ENCODE measurements around the gene ALDH1A1.
"Not testable (repeated sequence)": the region's sequence is repeated elsewhere in the genome, so short reads cannot be mapped to it uniquely, and the experiment has no call there.

The ALDH1A1 gene

GRCh38 chr9:72939581-72939980 lies 13.3 kb downstream of the ALDH1A1 start:
- not testable (repeated sequence) for DNase-seq

DNA sequence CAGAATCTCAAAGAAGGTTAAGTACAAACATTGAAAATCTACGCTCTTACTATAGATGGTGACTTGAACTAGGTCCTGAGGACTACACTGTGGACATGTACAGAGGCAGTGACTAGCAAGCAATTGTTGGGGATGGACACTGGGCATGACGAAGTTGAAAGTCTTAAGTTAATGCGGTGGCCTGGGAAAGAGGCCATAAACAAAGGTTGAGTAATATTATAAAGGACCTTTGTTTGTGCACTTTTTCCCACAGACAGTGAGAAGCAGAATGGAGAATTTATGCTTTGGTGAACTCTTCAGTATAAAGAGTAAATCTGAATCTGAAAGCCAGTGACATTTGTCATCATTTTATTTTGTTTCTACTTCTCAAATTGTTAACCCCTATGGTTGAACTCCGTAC lies 15.3 kb downstream of the ALDH1A1 start:
- no peak for DNase-seq

GRCh38 chr9:72936679-72937078 lies 16.2 kb downstream of the ALDH1A1 start:
- DNase-seq, result no peak

GRCh38 chr9:72936266-72936665 lies 16.6 kb downstream of the ALDH1A1 start:
- DNase-seq, result no peak

DNA sequence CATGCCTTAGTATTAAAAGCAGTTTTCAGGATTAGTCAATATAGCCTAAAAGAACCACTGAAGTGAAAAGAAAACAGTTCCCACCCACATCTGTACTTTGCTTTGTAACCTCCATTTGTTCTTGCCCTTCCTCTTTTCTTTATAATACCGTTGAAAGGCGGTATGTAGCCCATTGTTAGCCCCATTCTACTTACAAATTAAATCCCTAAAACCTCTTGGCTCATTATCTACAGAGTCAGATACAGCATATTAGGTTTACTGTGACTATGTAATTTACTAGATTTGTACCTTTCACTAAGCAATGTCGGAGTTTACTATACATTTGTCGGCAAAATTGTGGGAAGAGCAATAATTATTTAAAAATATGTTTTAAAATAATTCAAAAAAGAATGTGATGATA lies 17.3 kb downstream of the ALDH1A1 start:
- no peak for DNase-seq

- DNase-seq, result no peak
Observed at GRCh38 chr9:72933730-72934665, 18.9 kb downstream of the ALDH1A1 start.

GRCh38 chr9:72932619-72933018 lies 20.2 kb downstream of the ALDH1A1 start:
- no peak for DNase-seq

- DNase-seq, result no peak
Observed at GRCh38 chr9:72931897-72932296, 21.0 kb downstream of the ALDH1A1 start.

DNA sequence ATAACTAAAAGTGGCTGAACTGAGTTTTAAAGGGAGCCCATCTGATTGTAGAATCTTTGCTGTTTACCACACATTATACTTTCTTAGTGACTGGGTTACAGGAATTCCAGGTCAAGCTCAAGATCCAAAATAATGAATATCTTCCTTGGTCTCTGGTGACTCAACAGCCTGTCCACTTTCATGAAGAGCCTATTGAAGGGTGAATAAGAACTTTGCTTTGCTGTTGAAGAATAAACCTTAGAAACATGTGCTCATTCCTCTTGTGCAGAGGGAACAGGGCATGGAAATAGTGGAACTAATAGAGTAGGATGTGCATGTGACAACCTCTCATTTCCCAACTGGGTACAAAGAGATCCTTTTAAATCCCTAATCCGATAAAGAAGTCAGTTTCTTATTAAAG lies 21.4 kb downstream of the ALDH1A1 start:
- DNase-seq, result no peak

GRCh38 chr9:72930828-72931227 lies 22.0 kb downstream of the ALDH1A1 start:
- DNase-seq, result no peak

DNA sequence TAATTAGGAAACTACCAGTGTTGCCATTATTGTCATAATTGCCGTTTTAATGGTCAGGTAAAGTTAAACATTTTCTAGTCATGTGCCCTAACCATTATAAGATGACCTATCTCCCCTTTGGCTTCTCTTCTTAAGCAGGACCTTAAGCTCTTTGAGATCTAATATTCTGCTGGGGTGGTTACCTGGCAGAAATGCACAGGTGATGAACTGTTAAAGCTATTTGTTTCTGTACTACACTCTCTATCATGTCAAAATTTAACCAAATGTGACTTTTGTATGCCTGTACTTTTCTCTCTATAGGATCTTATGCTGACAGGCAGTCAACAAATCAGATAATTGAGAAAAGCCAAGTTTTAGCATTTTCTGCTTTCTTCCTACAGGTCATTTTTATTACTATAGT lies 23.3 kb downstream of the ALDH1A1 start:
- DNase-seq, result no peak

- no peak for DNase-seq
Observed at GRCh38 chr9:72928042-72928507, 24.8 kb downstream of the ALDH1A1 start.

GRCh38 chr9:72926506-72926905 lies 26.3 kb downstream of the ALDH1A1 start:
- DNase-seq, result no peak

GRCh38 chr9:72925891-72926290 lies 27.0 kb downstream of the ALDH1A1 start:
- no peak for DNase-seq

DNA sequence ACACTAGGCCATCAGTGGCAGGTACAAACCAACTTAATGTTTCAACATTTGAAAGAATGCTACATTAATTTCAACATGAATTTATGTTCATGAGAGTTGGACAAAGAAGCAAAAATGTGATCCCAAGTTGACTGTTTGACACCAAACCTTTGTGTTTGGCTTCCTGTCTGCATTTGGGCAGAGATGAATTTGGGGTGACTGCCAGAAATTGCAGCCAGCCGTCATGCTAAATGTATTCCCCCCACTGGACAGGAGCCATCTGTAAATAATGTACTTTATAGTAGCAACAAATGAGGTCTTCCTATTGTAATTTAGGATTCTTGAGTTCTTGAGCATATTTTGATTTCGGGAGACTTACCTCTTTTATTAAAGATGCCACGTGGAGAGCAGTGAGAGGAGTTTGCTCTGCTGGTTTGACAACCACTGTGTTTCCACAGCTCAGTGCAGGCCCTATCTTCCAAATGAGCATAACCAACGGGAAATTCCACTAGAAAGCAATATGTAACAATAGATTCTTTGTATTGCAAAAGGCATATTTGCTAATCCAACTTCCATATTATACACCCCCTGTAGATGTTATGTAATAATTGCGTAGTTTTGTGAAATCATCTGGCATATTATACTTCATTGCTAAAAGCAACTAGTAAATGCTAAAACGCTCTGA lies 27.6 kb downstream of the ALDH1A1 start:
- DNase-seq, result no peak

- DNase-seq, result no peak
Observed at GRCh38 chr9:72924154-72924790, 28.6 kb downstream of the ALDH1A1 start.

GRCh38 chr9:72923077-72923476 lies 29.8 kb downstream of the ALDH1A1 start:
- DNase-seq, result no peak

- DNase-seq, result no peak
Observed at GRCh38 chr9:72921888-72922654, 30.8 kb downstream of the ALDH1A1 start.

- no peak for DNase-seq
Observed at GRCh38 chr9:72919246-72919945, 33.5 kb downstream of the ALDH1A1 start.

GRCh38 chr9:72917892-72918509 lies 34.9 kb downstream of the ALDH1A1 start:
- no peak for DNase-seq

DNA sequence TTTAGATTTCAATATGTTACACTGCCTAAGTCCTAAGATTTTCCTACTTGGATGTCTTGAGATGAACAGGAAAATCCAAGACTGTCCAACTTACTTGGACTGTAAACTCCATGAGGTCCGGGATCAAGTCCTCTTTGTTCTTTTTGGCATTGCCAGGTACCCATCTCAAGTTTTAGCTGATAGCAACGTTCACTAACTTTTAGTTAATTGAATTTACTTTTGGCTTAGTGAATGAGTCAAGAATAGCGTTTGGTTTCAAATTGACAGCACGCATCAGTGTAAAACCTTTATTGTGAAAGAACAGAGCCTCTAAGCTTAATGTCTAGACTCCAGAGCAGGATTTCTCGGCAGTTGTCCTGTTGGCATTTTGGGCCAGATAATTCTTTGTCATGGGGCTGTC lies 37.2 kb downstream of the ALDH1A1 start:
- no peak for DNase-seq

- no peak for DNase-seq
Observed at GRCh38 chr9:72914750-72915149, 38.1 kb downstream of the ALDH1A1 start.
